ENCODE measurements around the gene DTNA.

The DTNA gene

GRCh38 chr18:34773961-34774766 is 64.1 kb downstream of the DTNA start:
- no peak for DNase-seq

- DNase-seq = no peak
Observed at GRCh38 chr18:34775461-34775860, 65.4 kb downstream of the DTNA start.

- no peak for DNase-seq
Observed at GRCh38 chr18:34779112-34779511, 69.0 kb downstream of the DTNA start.

- no peak for DNase-seq
Observed at GRCh38 chr18:34780856-34781255, 70.8 kb downstream of the DTNA start.

GRCh38 chr18:34783501-34783900 is 73.4 kb downstream of the DTNA start:
- DNase-seq = no peak

- DNase-seq = no peak
Observed at GRCh38 chr18:34786162-34786741, 76.2 kb downstream of the DTNA start.

GRCh38 chr18:34787931-34788532 is 77.9 kb downstream of the DTNA start:
- peak; percentile 83 for DNase-seq

GRCh38 chr18:34789768-34790344 is 79.8 kb downstream of the DTNA start:
- no peak for DNase-seq

- DNase-seq = no peak
Observed at GRCh38 chr18:34794348-34794747, 84.2 kb downstream of the DTNA start.

GRCh38 chr18:34795070-34795732 is 85.1 kb downstream of the DTNA start:
- no peak for DNase-seq

GRCh38 chr18:34796035-34796657 is 86.0 kb downstream of the DTNA start:
- DNase-seq = no peak

GRCh38 chr18:34799291-34799690 is 89.2 kb downstream of the DTNA start:
- DNase-seq = no peak

- DNase-seq = no peak
Observed at GRCh38 chr18:34800381-34800780, 90.3 kb downstream of the DTNA start.

GRCh38 chr18:34801774-34802173 is 91.7 kb downstream of the DTNA start:
- DNase-seq = no peak

- DNase-seq = no peak
Observed at GRCh38 chr18:34802959-34803358, 92.9 kb downstream of the DTNA start.

- DNase-seq = no peak
Observed at GRCh38 chr18:34803877-34804400, 93.8 kb downstream of the DTNA start.

GRCh38 chr18:34805103-34805877 is 95.2 kb downstream of the DTNA start:
- no peak for DNase-seq

- no peak for DNase-seq
Observed at GRCh38 chr18:34805878-34806351, 95.8 kb downstream of the DTNA start.

- no peak for DNase-seq
Observed at GRCh38 chr18:34806527-34806926, 96.4 kb downstream of the DTNA start.

GRCh38 chr18:34807106-34807796 is 97.2 kb downstream of the DTNA start:
- no peak for DNase-seq

- DNase-seq = no peak
Observed at GRCh38 chr18:34808389-34808788, 98.3 kb downstream of the DTNA start.
